ENCODE data around the gene SLC6A16.

- TF ChIP-seq CTCF (conservative IDR thresholded peaks at IDR 0.05; ENCODE audit: low read depth, low read length) (peak; percentile 69), EZH2 (IDR thresholded peaks at IDR 0.05; ENCODE audit: borderline replicate concordance, low read depth, low read length, poor library complexity, severe bottlenecking) (no peak)
Observed at GRCh38 chr19:49327878-49328544, 3.0 kb upstream of the SLC6A16 start.
